Occipital lobe (tissue), 2 donors: ENCODE results near the gene PSMB3. TPM values are rescaled to one million over a fixed set of nuclear protein-coding genes. Genes with fewer than 3 reads are reported as not detected.
A peak's percentile ranks its signal among the peaks of the same experiment; 100 is the strongest.
"Not testable (repeated sequence)": the region's sequence is repeated elsewhere in the genome, so short reads cannot be mapped to it uniquely, and the experiment has no call there.

ENCODE experiments used
- DNase-seq: peaks from one replicate; lab custom pipeline; 2025; lab: John Stamatoyannopoulos, UW
- total RNA-seq: library from RNA; depleted of rRNA; stranded (reverse); fragments of >200 nt; gene quantifications from one replicate; pipeline ENCODE4 v1.2.3, GENCODE V29; 2014

The PSMB3 gene
- total RNA-seq, 1 donor from 2014 or later, result 138 TPM

DNA sequence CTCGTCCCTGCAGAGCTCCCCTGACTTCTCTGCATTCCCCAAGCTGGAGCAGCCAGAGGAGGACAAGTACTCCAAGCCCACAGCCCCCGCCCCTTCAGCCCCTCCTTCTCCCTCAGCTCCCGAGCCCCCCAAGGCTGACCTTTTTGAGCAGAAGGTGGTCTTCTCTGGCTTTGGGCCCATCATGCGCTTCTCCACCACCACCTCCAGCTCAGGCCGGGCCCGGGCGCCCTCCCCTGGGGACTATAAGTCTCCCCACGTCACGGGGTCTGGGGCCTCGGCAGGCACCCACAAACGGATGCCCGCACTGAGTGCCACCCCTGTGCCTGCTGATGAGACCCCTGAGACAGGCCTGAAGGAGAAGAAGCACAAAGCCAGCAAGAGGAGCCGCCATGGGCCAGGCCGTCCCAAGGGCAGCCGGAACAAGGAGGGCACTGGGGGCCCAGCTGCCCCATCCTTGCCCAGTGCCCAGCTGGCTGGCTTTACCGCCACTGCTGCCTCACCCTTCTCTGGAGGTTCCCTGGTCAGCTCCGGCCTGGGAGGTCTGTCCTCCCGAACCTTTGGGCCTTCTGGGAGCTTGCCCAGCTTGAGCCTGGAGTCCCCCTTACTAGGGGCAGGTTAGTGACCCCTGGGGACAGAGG is 36.1 kb upstream of the PSMB3 start:
- no peak for DNase-seq

DNA sequence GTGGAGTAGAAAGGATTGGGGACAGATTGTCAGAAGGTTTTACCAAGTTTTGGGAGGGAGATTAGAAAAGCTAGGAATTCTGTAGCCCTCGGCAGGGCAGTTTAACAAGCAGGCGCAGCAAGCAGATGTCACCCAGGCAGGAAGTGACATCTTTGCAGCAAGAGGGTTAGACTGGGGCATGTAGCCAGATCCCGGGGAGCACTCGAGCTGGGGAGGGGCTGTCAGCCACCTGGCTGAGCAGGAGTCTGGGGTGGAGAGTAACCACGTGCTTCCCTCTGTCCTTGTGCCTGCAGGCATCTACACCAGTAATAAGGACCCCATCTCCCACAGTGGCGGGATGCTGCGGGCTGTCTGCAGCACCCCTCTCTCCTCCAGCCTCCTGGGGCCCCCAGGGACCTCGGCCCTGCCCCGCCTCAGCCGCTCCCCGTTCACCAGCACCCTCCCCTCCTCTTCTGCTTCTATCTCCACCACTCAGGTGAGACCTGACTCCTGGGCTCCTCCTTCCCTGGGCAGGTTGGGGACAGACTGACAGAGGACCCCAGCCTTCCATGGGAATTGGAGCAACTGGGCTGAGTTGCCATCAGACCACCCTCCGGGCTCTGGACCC is 35.3 kb upstream of the PSMB3 start:
- no peak for DNase-seq

DNA sequence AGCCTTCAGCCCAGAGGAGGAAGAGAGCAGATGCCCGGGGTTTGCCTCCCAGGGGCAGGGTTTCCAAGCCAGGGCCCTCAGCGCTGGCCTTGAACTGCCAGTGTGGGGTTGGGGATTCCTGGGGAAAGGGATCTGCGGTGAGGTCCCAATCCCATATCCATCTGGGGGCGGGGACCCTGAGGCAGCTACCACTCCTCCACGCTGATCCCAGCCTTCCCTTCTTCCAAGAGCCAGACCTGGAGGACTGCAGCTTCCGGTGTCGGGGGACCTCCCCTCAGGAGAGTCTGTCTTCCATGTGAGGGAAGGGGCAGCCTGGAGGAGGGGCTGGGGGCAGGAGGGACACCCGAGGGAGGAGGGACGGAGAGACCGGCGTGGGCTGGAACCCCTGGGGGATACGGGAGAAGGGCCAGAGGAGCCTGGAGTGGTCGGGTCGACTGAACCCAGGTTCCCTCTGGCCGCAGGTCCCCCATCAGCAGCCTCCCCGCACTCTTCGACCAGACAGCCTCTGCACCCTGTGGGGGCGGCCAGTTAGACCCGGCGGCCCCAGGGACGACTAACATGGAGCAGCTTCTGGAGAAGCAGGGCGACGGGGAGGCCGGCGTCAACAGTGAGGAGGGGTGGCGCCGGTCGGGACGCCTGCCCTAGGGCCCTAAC is 33.1 kb upstream of the PSMB3 start:
- DNase-seq, result no peak

DNA sequence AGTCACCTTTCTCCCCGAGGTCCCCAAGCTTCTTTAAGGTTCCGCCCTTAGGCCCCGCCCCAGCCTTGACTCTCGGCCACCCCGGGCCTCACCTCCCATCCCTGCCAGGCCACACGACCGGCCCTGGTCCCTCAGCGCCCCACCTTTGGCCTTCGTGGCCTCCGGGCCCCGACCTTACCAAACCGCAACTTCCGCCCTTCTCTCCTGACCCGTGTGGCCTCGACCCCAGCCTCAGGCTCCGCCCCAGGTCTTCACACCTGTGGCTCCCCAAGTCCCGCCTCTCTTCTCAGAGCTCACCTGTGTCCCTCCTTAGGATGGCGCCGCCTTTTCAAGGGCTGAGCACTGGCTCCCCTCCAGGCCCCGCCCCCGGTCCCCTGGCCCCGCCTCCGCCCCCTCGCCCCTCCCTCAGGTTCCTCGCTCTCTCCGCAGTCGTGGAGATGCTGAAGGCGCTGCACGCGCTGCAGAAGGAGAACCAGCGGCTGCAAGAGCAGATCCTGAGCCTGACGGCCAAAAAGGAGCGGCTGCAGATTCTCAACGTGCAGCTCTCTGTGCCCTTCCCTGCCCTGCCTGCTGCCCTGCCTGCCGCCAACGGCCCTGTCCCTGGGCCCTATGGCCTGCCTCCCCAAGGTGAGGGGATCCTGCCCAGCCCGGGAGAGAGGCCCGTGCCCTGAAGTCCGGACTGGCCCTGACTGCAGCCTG is 32.4 kb upstream of the PSMB3 start:
- no peak for DNase-seq

DNA sequence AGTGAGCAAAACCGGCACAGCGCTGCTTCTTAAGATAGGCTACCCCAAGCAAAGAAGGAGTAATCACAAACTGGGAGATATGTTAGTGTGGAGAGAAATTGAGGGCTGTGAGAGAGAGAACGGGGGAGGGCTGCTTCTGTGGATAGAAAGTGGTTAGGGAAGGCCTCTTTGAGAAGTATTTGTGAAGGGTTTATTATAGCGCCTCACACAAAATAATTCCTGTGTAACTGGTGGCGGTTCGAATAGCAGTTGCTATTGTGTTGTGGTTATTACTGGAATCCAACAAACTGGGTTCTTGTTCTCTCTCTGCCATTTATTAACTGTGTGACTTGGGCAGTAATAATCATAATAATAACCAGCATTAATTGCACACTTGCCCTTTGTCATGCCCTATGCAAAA is 31.6 kb upstream of the PSMB3 start:
- no peak for DNase-seq

DNA sequence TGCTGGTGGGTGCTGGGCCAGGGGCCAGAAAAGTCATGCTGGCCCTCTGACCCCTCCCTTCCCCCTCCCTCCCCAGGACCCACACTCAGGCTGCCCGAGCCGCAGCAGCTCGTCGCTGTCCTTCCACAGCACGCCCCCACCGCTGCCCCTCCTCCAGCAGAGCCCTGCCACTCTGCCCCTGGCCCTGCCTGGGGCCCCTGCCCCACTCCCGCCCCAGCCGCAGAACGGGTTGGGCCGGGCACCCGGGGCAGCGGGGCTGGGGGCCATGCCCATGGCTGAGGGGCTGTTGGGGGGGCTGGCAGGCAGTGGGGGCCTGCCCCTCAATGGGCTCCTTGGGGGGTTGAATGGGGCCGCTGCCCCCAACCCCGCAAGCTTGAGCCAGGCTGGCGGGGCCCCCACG is 30.7 kb upstream of the PSMB3 start:
- DNase-seq, result no peak

DNA sequence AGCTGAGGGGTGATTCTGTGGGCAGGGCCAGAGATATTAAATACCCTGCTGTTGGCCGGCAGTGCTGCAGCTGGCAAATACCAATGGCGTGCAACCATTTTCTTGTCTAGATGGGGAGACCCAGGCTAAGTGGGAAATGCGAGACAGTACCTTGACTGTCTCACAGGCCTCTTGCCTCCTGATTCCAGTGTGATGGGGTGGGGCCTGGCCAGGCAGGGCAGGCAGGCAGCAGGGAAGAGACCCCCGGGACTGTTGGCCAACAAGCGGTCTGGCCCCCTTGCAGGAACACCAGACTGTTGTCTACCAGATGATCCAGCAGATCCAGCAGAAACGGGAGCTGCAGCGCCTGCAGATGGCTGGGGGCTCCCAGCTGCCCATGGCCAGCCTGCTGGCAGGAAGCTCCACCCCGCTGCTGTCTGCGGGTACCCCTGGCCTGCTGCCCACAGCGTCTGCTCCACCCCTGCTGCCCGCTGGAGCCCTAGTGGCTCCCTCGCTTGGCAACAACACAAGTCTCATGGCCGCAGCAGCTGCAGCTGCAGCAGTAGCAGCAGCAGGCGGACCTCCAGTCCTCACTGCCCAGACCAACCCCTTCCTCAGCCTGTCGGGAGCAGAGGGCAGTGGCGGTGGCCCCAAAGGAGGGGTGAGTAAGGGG is 28.1 kb upstream of the PSMB3 start:
- DNase-seq, result peak; percentile 72

DNA sequence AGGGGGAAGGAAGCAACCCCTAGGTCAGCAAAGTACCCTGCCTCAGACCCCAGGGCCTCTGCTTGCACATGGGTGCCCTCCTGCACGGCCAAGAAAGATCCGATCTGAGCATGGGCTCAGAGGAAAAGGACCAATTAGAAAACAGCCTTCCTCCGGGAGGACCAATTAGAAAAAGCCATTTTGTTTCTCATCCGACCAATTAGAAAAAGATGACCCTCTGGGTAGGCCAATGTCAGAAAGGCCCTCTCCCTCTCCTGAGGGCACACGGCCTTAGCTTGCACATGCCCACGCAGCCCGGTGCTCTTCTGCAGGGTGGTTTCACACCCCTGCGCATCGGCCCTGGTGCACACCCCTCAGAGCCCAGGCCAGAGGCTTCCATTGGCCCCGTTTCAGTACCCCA is 27.5 kb upstream of the PSMB3 start:
- DNase-seq, result no peak

DNA sequence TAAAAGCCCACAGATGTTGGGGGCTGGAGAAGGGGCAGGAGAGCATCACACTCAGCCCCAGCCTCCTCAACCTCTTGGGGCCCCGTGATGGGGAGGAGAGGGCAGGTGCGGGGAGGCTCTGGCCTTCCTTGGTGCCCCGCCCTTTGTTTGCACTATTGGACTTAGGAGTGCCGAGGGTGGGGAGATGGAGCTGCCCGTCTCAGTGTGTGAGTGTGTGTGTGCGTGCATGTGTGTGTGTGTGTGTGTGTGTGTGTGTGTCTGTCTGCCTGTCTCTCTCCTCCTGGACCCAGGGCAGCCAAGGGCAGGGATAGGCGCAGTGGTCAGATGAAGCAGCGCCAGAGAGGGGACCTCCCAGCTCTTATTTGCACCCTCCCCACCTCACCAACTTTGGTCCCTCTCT is 26.4 kb upstream of the PSMB3 start:
- DNase-seq, result not testable (repeated sequence)

DNA sequence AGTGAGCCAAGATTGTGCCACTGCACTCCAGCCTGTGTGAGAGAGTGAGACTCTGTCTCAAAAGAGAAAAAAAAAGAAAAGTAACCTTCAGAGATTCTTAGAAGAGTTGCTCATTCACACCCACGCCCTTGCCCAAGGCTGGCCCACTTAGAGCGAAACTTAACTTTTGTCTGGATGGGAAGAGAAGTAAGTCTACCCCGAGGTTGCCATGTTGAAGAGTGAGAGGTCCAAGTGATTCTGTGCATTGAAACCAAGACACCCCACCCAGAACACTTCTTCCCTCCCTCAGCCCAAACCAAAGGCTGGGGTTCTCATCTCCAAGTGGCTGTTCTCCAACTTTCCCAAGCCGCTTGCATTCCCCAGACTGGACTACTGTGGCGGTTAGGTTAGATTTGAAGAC is 24.8 kb upstream of the PSMB3 start:
- no peak for DNase-seq

DNA sequence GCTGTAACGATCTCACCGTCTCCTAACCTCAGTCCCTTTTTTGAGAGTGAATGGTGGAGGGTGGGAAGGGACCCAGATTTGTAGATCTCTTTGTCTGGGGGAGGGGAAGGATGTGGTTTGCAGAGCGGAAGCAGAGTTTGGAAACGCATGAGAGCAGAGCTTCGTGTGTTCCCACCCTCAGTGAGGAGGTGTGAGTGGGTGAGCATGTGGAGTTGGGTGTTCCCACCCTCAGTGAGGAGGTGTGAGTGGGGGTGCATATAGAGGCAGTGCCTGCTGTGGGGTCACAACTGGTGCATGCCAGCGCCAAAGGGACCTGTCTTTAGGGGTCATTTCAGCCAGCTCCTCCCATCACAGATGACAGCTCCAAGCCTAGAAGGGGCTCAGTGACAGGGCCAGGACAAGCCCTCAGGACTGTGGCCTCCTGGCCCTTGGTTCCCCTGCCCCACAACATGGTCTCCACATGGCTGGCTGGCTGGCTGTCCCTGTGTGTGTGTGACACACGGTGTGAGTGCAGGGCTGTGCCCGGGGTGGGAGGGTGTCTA is 24.2 kb upstream of the PSMB3 start:
- DNase-seq, result no peak

DNA sequence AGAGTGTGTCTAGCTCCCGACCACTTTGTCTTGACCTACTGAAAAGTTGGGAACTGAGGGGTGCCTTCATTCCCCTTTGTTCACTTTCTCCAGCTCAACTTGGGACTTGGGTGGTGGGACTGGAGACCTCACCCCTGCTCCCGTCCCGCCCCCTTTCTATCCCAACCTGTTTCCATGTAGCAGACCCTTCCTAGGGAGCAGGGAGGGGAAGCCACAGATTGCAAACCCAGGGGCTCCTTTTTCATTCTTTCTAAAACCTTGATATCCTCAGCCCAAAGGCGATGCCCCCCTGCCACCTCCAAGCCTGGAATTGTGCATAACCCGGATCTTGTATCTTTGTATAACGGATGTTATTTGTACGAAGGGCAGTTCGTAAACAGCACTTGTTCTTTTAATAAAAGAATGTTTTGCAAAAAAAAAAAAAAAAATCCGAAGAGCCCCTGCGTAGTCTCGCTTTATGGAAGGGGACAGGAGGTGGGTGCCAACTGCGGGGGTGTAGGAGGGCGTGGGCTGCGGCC is 23.1 kb upstream of the PSMB3 start:
- no peak for DNase-seq

DNA sequence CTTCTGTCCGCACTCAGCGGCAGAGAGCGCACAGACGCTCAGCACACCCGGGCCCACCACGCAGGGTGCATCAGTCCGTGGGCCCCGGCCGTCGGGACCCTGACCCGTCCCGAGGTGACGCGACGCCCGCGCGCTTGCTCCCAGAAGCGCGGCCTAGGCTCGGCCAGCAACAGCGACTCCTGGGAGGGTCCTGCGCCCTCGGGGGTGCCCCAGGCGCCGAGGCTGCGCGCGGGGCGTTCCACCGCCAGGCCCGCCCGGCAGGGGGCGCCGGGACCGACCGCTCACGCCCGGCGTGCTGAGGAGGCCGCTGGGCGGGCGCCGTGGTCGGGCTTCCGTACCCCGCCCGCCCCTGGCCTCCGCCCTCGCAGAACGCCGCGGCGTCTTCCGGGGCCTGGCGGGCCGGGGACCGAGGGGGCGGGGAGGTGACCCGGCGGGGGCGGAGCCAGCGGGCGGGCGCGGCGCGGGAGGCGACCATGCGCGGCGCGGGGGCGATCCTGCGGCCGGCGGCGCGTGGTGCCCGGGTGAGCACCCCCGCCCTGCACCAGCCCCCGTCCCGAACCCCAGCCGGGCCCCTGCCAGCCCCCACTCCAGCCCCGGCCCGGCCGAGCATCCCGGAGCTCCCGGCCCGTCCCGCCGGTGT is 22.5 kb upstream of the PSMB3 start, which contains the start of gene CISD3:
CISD3 (plus strand) TSS at position 456 of the 640 bp plus-strand sequence; CDS start at position 474, 18 bp downstream.
- peak; percentile 65 for DNase-seq

DNA sequence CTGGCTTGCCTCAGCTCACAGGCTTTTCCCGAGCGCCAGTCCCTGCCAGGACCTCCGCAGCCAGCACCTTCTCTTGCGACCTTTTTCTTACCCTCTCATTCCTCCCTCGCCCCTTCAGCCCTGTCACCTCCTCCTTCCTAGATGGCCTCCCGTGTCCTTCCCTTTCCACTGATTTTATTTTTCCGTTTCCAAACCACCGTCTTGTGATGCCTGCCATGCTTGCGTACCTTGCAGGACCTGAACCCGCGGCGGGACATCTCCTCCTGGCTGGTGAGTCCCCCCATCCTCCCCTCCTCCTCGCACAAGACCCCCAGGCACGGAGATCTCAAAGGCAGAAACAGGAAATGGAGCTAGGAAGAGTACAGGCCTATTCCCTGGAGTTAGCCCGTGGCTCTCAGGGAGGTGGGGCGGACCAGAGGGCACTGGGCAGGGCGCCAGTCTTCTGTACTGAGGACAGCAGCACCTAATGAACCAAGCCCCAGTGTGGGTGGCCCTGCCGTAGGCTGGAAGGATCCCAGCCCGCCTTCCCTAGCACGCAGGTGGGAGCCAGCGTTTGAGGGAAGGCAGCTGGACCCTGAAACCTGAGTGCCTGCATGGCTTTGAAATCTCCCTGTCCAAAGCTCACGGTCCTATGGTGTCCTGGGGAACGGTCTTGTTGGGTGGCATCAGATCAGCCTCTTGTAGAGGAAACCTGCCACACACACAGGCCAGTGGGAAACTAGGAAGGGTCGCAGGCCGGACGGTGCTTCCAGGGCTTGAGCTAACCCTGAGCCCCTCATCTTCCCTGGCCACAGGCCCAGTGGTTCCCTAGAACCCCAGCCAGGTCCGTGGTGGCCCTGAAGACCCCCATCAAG is 21.8 kb upstream of the PSMB3 start:
- DNase-seq, result no peak

DNA sequence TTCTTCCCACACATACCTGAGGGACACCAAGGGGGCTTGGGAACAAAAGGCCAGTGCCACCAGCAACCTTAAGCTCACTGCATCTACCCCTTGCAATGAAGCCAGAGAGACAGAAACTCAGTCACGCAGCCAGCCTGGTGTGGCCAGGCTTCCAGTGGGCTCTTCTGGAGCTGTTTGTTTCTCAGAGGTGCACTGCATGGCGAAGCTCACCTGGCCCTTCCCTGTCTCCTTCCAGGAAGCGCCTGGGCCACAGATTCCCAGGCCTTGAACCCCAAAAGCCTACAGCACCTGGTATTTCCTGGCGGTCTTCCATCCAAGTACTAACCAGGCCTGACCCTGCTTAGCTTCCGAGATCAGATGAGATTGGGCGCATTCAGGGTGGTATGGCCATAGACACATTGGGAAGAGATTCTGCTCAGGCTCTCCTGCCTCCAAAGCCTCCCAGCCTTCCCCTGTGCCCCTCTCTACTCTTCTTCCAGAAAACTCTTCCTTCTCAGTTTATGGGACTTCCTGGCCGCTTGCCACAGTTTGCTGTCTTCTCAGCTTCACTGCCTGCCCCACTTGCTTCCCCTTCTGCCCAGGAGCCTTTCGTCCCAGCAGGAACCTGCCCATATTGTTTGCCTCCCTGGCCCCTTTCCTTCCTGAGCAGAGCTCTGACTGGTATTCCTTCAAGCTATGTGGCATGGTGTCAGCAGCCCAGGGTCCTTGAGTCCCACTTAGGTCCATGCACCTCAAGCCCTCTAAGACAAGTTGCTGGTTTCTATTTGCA is 20.8 kb upstream of the PSMB3 start:
- no peak for DNase-seq

DNA sequence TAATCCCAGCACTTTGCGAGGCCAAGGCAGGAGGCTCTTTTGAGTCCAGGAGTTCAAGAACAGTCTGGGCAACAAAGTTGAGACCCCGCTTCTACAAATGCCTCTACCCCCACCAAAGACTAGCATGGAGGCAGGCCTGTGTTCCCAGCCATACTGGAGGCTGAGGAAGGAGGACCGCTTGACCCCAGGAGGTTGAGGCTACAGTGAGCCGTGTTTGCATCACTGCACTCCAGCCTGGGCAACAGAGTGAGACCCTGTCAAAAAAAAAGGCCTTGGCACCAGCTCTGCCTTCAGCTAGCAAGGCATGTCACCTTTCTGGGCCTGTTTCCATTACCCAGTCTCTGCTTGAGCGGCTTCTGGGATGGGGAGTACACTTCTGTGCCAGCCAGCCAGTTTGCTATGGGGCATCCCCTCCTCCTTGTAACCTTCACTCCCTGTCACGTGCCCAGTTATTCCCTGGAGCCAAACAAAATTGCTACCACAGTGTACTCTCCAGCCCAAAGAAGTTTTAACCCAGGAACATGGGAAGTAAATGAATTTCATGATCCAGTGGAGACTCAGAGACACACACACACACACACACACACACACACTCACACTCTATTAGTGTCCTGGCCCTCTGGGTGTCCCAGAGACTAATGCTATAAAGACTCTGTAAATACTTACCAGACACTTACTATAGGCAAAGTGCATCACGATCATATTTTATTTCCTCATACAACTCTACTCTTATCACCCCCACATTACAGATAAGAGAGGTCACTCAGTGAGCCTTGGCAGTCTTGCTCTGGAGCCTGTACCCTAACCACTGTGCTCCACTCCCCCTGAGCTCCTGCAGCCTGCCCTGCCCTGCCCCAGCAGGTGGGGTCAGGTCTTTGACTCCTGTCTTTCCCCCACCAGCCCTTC is 19.9 kb upstream of the PSMB3 start:
- DNase-seq, result no peak

DNA sequence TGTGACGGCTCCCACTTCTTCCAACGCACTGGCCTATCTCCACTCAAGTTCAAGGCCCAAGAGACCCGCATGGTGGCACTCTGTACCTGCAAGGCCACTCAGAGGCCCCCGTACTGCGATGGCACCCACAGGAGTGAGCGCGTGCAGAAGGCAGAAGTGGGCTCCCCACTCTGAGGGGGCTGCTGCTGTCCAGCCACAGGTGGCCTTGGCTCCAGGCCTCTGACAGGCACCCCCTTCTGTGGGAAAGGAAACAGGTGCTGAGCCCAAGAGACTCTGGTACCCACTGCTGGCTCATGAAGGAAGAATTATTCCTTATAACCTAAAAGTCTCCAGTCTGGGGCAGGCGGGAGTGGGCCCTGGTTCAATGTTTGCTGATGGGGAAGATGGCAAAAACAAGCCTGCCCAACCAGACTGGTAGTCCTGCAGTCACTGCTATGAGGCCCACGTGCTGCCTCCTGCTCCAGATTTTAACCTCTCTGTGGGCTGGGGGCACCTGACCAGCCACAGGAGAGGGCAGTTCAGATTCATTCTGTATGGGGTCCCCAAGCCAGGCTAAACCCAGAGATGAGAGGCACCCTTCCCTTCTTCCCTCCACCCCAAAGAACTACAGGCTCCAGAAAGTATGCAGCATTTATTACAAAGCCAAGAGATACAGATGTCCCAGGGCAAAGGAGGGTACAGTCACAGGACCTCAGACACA is 19.1 kb upstream of the PSMB3 start:
- DNase-seq, result no peak
